ENCODE measurements around the gene STK33.

Gene STK33

DNA sequence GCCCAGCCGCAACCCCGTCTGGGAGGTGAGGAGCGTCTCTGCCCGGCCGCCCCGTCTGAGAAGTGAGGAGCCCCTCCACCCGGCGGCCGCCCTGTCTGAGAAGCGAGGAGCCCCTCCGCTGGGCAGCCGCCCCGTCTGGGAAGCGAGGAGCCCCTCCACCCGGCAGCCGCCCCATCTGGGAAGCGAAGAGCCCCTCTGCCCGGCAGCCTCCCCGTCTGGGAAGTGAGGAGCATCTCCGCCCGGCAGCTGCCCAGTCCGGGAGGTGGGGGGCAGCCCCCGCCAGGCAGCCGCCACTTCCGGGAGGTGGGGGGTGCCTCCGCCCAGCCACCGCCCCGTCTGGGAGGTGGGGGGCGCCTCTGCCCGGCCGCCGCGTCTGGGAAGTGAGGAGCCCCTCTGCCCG, 70.6 kb downstream of the STK33 start:
- TF ChIP-seq, protein P1, sequence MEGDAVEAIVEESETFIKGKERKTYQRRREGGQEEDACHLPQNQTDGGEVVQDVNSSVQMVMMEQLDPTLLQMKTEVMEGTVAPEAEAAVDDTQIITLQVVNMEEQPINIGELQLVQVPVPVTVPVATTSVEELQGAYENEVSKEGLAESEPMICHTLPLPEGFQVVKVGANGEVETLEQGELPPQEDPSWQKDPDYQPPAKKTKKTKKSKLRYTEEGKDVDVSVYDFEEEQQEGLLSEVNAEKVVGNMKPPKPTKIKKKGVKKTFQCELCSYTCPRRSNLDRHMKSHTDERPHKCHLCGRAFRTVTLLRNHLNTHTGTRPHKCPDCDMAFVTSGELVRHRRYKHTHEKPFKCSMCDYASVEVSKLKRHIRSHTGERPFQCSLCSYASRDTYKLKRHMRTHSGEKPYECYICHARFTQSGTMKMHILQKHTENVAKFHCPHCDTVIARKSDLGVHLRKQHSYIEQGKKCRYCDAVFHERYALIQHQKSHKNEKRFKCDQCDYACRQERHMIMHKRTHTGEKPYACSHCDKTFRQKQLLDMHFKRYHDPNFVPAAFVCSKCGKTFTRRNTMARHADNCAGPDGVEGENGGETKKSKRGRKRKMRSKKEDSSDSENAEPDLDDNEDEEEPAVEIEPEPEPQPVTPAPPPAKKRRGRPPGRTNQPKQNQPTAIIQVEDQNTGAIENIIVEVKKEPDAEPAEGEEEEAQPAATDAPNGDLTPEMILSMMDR (IDR thresholded peaks at IDR 0.05; ENCODE audit: insufficient read depth, low read length, poor library complexity, severe bottlenecking): no peak
- H3K4me3 ChIP-seq (replicated peaks; ENCODE audit: low read depth, low read length): no peak overlapping the region
- H3K27me3 ChIP-seq (replicated peaks; ENCODE audit: control insufficient read depth, insufficient read depth, low read length): no peaks in the 10 kb centered on the region
- DNase-seq (ENCODE audit: extremely low read depth, insufficient read length): no peak
- H3K36me3 ChIP-seq (ENCODE audit: control insufficient read depth, insufficient read depth, low read length): no peaks in the 10 kb centered on the region

DNA sequence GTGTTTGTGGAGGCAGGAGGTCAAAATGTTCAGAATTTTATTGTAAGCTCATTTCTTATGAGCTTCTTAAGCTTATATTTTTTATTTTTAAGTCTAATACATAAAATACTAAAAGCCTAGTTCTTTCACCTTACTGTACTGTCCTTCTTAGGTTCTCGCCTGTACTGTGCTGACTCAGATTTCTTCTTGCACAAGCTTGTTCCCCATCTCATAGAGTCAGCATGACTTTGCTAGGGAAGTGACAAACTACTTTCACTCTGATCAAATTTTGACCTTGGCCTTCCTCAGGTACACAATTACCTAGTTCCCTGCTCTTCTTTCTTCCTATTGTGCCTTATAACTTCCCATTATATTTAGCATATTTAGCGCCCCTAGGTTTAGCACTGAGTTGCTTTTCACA, 81.5 kb downstream of the STK33 start:
- no peak for DNase-seq (ENCODE audit: extremely low read depth, insufficient read length)

DNA sequence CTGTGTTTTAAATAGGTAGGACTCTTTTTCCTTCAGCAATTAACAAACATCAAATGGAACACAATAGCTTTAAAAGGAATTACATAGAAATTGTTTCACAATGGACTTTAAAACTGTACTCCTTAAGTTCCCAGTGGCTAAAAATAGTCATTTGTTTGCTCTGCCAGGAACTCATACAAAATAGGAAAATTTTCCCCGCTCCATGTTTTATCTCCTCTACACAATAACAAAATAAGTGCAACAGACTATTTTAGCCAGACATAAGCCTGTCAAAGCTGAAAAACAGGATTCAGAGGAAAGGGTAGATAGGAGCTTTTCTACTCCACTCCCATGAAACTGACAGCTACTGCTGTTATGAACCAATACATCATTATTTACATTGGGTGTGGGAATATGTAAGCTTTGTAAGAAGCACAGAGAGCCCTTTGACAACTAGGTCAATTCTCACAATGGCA, 90.1 kb downstream of the STK33 start:
- Histone ChIP-seq H3K36me3 (ENCODE audit: control insufficient read depth, insufficient read depth, low read length) (no peaks in the 10 kb centered on the region), H3K4me3 (replicated peaks; ENCODE audit: low read depth, low read length) (no peak overlapping the region), H3K27me3 (replicated peaks; ENCODE audit: control insufficient read depth, insufficient read depth, low read length) (no peaks in the 10 kb centered on the region)
- TF ChIP-seq, protein P1 (IDR thresholded peaks at IDR 0.05; ENCODE audit: insufficient read depth, low read length, poor library complexity, severe bottlenecking): no peak
- no peak for DNase-seq (ENCODE audit: extremely low read depth, insufficient read length)

More for the DNA sequence above, 81.5 kb downstream of the STK33 start:
- Histone ChIP-seq H3K27me3 (replicated peaks; ENCODE audit: control insufficient read depth, insufficient read depth, low read length) (no peaks in the 10 kb centered on the region), H3K36me3 (ENCODE audit: control insufficient read depth, insufficient read depth, low read length) (no peaks in the 10 kb centered on the region), H3K4me3 (replicated peaks; ENCODE audit: low read depth, low read length) (no peak overlapping the region)
- TF ChIP-seq, protein P1 (IDR thresholded peaks at IDR 0.05; ENCODE audit: insufficient read depth, low read length, poor library complexity, severe bottlenecking): no peak

DNA sequence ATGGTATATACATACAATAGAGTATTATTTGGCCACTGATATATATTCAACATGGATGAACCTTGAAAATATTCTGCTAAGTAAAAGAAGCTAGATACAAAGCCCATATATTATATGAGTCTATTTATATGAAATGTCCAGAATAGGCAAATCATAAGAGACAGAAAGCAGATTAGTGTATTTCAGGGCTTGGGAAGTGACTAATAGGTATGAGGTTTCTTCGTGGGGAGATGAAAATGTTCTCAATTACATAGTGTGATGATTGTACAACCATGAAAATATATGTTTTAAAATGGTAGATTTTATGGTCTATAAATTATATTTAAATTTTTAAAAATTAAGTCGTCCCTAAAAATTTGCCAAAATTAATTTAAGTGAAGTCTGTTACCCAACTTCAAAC, 92.2 kb downstream of the STK33 start:
- TF ChIP-seq, protein P1 (IDR thresholded peaks at IDR 0.05; ENCODE audit: insufficient read depth, low read length, poor library complexity, severe bottlenecking): no peak
- no peaks in the 10 kb centered on the region for H3K27me3 ChIP-seq (replicated peaks; ENCODE audit: control insufficient read depth, insufficient read depth, low read length)
- DNase-seq (ENCODE audit: extremely low read depth, insufficient read length): no peak
- H3K36me3 ChIP-seq (ENCODE audit: control insufficient read depth, insufficient read depth, low read length): no peaks in the 10 kb centered on the region
- H3K4me3 ChIP-seq (replicated peaks; ENCODE audit: low read depth, low read length): no peak overlapping the region

DNA sequence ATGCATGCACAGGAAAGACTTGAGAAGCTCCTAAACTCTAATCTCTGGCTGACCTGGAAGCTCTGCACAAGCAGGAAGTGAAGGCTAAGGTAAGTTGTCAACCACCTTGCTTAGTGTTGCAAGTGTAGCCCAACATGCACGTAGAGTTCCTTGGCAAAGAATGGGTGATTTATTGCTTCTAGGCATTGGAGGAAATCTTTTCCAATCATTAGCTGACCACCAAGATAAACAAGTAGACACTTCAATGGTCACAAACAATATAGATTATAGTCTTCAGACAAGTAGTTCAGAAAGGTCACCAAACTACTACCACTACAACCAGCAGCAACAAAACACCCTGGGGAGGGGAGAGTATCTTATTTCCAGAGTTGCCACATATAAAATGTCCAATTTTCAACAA, 105.6 kb downstream of the STK33 start:
- no peaks in the 10 kb centered on the region for H3K36me3 ChIP-seq (ENCODE audit: control insufficient read depth, insufficient read depth, low read length)
- H3K4me3 ChIP-seq (replicated peaks; ENCODE audit: low read depth, low read length): no peak overlapping the region
- TF ChIP-seq, protein P1 (IDR thresholded peaks at IDR 0.05; ENCODE audit: insufficient read depth, low read length, poor library complexity, severe bottlenecking): no peak
- no peak for DNase-seq (ENCODE audit: extremely low read depth, insufficient read length)
- H3K27me3 ChIP-seq (replicated peaks; ENCODE audit: control insufficient read depth, insufficient read depth, low read length): no peaks in the 10 kb centered on the region

DNA sequence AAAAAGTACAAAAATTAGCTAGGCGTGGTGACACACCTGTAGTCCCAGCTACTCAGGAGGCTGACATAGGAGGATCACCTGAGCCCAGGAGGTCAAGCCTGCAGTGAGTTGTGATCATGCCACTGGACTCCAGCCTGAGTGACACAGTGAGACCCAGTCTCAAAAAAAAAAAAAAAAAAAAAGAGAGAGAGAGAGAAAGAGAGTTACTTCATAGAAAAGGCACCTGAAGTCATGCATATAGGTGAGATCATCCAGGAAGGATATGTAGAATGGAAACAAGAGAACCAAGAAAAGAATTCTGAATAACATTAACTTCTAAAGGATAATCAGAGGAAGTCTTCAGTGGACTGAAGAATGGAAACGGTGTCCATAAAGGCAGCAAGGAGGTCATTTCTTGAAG, 106.8 kb downstream of the STK33 start:
- Histone ChIP-seq H3K27me3 (replicated peaks; ENCODE audit: control insufficient read depth, insufficient read depth, low read length) (no peaks in the 10 kb centered on the region), H3K36me3 (ENCODE audit: control insufficient read depth, insufficient read depth, low read length) (no peaks in the 10 kb centered on the region), H3K4me3 (replicated peaks; ENCODE audit: low read depth, low read length) (no peak overlapping the region)
- TF ChIP-seq, protein P1 (IDR thresholded peaks at IDR 0.05; ENCODE audit: insufficient read depth, low read length, poor library complexity, severe bottlenecking): no peak
- no peak for DNase-seq (ENCODE audit: extremely low read depth, insufficient read length)

Data from GM06990 (cell line).